ENCODE data around the gene TIMM21.

- TF ChIP-seq POLR2A (IDR thresholded peaks at IDR 0.05; ENCODE audit: low read length) = no peak
- no peak for TF ChIP-seq GATA1 (IDR thresholded peaks at IDR 0.05; ENCODE audit: low read depth, low read length)
These were observed 34.8 kb downstream of the TIMM21 start for GRCh38 chr18:74183130-74183529.

All from erythroblast (primary cell).